GM12878 (cell line): ENCODE data around the gene DUSP15.

Experiments used
- ATF7 ChIP-seq: fragments of 450-650 bp; IDR thresholded peaks from 2 replicates; pipeline ENCODE4 v1.6.1; 2016; ENCODE audit warnings: low read depth, mild to moderate bottlenecking
- BHLHE40 ChIP-seq, 2 experiments: fragments of 450-650 bp in 1 of 2; IDR thresholded peaks; 2 replicates each; pipeline ENCODE4 v1.6.1; 2011 to 2017; ENCODE audit warnings: low read depth in 2 of 2, borderline replicate concordance in 1 of 2, improper control_type of control experiment in 1 of 2, low read length in 1 of 2, mild to moderate bottlenecking in 1 of 2
- CBX3 ChIP-seq: fragments of 200-600 bp; sonication (generic); IDR thresholded peaks from 2 replicates; pipeline ENCODE4 v1.6.1; 2016; ENCODE audit warnings: low read depth, borderline replicate concordance
- CTCF ChIP-seq, 3 experiments: IDR thresholded peaks in 2 of 3; conservative IDR thresholded peaks in 1 of 3; 2 replicates each; pipeline ENCODE4 v1.5.1; 2011; ENCODE audit warnings: low read depth in 3 of 3, low read length in 3 of 3, mild to moderate bottlenecking in 3 of 3, control low read depth in 2 of 3, moderate library complexity in 2 of 3, inconsistent platforms in 1 of 3, mixed read lengths in 1 of 3; ENCODE audit not compliant: control insufficient read depth in 2 of 3, insufficient read depth in 1 of 3; ENCODE audit errors: extremely low read depth in 1 of 3
- EP300 ChIP-seq, 2 experiments: fragments of 150-350 bp in 1 of 2; IDR thresholded peaks; 2 replicates each; pipeline ENCODE4 v1.6.1; 2011 to 2012; ENCODE audit warnings: low read depth in 2 of 2, low read length in 2 of 2, borderline replicate concordance in 1 of 2, improper control_type of control experiment in 1 of 2, inconsistent platforms in 1 of 2; ENCODE audit not compliant: control insufficient read depth in 1 of 2
- MYC ChIP-seq: IDR thresholded peaks from 2 replicates; pipeline ENCODE4 v1.6.1; 2011; ENCODE audit warnings: mild to moderate bottlenecking, low read length, moderate library complexity, inconsistent platforms; ENCODE audit not compliant: insufficient read depth, insufficient replicate concordance, insufficient read length, severe bottlenecking
- NR2F1 ChIP-seq: fragments of 450-650 bp; conservative IDR thresholded peaks from 2 replicates; pipeline ENCODE4 v1.6.1; 2017; ENCODE audit warnings: mild to moderate bottlenecking
- POLR2A ChIP-seq: IDR thresholded peaks from 2 replicates; pipeline ENCODE4 v1.6.1; 2011; ENCODE audit warnings: low read depth, mild to moderate bottlenecking, low read length
- RFX5 ChIP-seq: IDR thresholded peaks from 2 replicates; pipeline ENCODE4 v1.6.1; 2011; ENCODE audit warnings: low read depth, low read length, improper control_type of control experiment
- SIX5 ChIP-seq: IDR thresholded peaks from 2 replicates; pipeline ENCODE4 v1.6.1; 2011; ENCODE audit warnings: mild to moderate bottlenecking, low read depth, low read length, moderate library complexity; ENCODE audit not compliant: severe bottlenecking
- SMC3 ChIP-seq: IDR thresholded peaks from 2 replicates; pipeline ENCODE4 v1.6.1; 2011; ENCODE audit warnings: low read length, improper control_type of control experiment, borderline replicate concordance
- USF2 ChIP-seq: IDR thresholded peaks from 2 replicates; pipeline ENCODE4 v1.6.1; 2011; ENCODE audit warnings: low read depth, low read length, improper control_type of control experiment, borderline replicate concordance
- TF ChIP-seq, protein P1 (sequence below): fragments of 450-650 bp; IDR thresholded peaks from 2 replicates; pipeline ENCODE4 v1.6.1; 2017; ENCODE audit warnings: mild to moderate bottlenecking, moderate library complexity

GRCh38 chr20:31915491-31916280, 45.4 kb upstream of the DUSP15 start:
- TF ChIP-seq CTCF (IDR thresholded peaks at IDR 0.05 in 2 of 3, conservative IDR thresholded peaks at IDR 0.05 in 1 of 3; ENCODE audit: control insufficient read depth in 2 of 3, extremely low read depth in 1 of 3, insufficient read depth in 1 of 3, low read depth in 3 of 3, low read length in 3 of 3), result no peak
- no peak for TF ChIP-seq POLR2A
- no peak for TF ChIP-seq EP300 (IDR thresholded peaks at IDR 0.05; ENCODE audit: borderline replicate concordance in 1 of 2, control insufficient read depth in 1 of 2, low read depth in 2 of 2, low read length in 2 of 2)
- TF ChIP-seq BHLHE40 (IDR thresholded peaks at IDR 0.05; ENCODE audit: borderline replicate concordance in 1 of 2, low read depth in 2 of 2, low read length in 1 of 2), result no peak
- no peak for TF ChIP-seq NR2F1
- TF ChIP-seq, protein P1, sequence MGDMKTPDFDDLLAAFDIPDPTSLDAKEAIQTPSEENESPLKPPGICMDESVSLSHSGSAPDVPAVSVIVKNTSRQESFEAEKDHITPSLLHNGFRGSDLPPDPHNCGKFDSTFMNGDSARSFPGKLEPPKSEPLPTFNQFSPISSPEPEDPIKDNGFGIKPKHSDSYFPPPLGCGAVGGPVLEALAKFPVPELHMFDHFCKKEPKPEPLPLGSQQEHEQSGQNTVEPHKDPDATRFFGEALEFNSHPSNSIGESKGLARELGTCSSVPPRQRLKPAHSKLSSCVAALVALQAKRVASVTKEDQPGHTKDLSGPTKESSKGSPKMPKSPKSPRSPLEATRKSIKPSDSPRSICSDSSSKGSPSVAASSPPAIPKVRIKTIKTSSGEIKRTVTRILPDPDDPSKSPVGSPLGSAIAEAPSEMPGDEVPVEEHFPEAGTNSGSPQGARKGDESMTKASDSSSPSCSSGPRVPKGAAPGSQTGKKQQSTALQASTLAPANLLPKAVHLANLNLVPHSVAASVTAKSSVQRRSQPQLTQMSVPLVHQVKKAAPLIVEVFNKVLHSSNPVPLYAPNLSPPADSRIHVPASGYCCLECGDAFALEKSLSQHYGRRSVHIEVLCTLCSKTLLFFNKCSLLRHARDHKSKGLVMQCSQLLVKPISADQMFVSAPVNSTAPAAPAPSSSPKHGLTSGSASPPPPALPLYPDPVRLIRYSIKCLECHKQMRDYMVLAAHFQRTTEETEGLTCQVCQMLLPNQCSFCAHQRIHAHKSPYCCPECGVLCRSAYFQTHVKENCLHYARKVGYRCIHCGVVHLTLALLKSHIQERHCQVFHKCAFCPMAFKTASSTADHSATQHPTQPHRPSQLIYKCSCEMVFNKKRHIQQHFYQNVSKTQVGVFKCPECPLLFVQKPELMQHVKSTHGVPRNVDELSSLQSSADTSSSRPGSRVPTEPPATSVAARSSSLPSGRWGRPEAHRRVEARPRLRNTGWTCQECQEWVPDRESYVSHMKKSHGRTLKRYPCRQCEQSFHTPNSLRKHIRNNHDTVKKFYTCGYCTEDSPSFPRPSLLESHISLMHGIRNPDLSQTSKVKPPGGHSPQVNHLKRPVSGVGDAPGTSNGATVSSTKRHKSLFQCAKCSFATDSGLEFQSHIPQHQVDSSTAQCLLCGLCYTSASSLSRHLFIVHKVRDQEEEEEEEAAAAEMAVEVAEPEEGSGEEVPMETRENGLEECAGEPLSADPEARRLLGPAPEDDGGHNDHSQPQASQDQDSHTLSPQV, result no peak
- TF ChIP-seq USF2, result no peak
- no peak for TF ChIP-seq RFX5
- no peak for TF ChIP-seq SIX5
- no peak for TF ChIP-seq SMC3
- TF ChIP-seq CBX3, result no peak
- no peak for TF ChIP-seq ATF7
- TF ChIP-seq MYC, result no peak
